DND-41 (cell line): ENCODE results near the gene BACE1.

Source experiments
- EZH2 ChIP-seq: IDR thresholded peaks from 3 replicates; pipeline ENCODE4 v1.6.1; 2012; ENCODE audit warnings: borderline replicate concordance, low read depth, mild to moderate bottlenecking, moderate library complexity, low read length, inconsistent platforms; ENCODE audit not compliant: severe bottlenecking
- TF ChIP-seq, protein P1 (sequence below): IDR thresholded peaks from 2 replicates; pipeline ENCODE4 v1.5.1; 2012; ENCODE audit warnings: borderline replicate concordance, low read length, moderate library complexity, mild to moderate bottlenecking; ENCODE audit not compliant: poor library complexity, severe bottlenecking; ENCODE audit errors: extremely low read depth

DNA sequence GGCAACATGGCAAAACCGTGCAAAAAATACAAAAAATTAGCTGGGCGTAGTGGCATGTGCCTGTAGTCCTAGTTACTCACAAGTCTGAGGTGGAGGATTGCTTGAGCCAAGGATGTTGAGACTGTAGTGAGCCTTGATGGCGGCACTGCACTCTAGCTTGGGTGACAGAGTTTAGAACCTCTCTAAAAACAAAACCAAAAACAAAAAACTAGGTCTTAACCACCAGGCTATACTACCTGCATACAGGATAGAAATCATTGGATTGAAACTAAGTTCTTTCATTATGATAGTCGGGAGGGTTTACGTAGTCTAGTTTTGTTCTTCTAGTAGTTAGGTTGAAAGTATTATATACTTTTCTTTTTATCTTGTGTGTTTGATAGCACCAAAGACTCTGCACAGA lies 77.8 kb downstream of the BACE1 start:
- TF ChIP-seq, protein P1, sequence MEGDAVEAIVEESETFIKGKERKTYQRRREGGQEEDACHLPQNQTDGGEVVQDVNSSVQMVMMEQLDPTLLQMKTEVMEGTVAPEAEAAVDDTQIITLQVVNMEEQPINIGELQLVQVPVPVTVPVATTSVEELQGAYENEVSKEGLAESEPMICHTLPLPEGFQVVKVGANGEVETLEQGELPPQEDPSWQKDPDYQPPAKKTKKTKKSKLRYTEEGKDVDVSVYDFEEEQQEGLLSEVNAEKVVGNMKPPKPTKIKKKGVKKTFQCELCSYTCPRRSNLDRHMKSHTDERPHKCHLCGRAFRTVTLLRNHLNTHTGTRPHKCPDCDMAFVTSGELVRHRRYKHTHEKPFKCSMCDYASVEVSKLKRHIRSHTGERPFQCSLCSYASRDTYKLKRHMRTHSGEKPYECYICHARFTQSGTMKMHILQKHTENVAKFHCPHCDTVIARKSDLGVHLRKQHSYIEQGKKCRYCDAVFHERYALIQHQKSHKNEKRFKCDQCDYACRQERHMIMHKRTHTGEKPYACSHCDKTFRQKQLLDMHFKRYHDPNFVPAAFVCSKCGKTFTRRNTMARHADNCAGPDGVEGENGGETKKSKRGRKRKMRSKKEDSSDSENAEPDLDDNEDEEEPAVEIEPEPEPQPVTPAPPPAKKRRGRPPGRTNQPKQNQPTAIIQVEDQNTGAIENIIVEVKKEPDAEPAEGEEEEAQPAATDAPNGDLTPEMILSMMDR = no peak
- no peak for TF ChIP-seq EZH2
